Measurements from ENCODE around the gene TSHZ2.
"Not testable (repeated sequence)": the region's sequence is repeated elsewhere in the genome, so short reads cannot be mapped to it uniquely, and the experiment has no call there.

TSHZ2 gene

GRCh38 chr20:53495398-53496092, 523.4 kb downstream of the TSHZ2 start:
- FAIRE-seq (no peak), DNase-seq (ENCODE audit: insufficient read length, low spot score) (no peak)
- TF ChIP-seq CTCF (IDR thresholded peaks at IDR 0.05; ENCODE audit: insufficient read depth, missing control alignments) = no peak

- no peak for FAIRE-seq
- DNase-seq (ENCODE audit: insufficient read length, low spot score) = no peak
- no peak for TF ChIP-seq CTCF (IDR thresholded peaks at IDR 0.05; ENCODE audit: insufficient read depth, missing control alignments)
Observed at GRCh38 chr20:53497246-53497645, 525.1 kb downstream of the TSHZ2 start.

GRCh38 chr20:53498341-53498740, 526.2 kb downstream of the TSHZ2 start:
- FAIRE-seq (no peak), DNase-seq (ENCODE audit: insufficient read length, low spot score) (no peak)
- TF ChIP-seq CTCF (IDR thresholded peaks at IDR 0.05; ENCODE audit: insufficient read depth, missing control alignments) = no peak

- no peak for DNase-seq (ENCODE audit: insufficient read length, low spot score)
- TF ChIP-seq CTCF (IDR thresholded peaks at IDR 0.05; ENCODE audit: insufficient read depth, missing control alignments) = no peak
- FAIRE-seq = no peak
Observed at GRCh38 chr20:53500651-53501050, 528.5 kb downstream of the TSHZ2 start.

GRCh38 chr20:53502820-53503219, 530.7 kb downstream of the TSHZ2 start:
- FAIRE-seq (no peak), DNase-seq (ENCODE audit: insufficient read length, low spot score) (no peak)
- TF ChIP-seq CTCF (IDR thresholded peaks at IDR 0.05; ENCODE audit: insufficient read depth, missing control alignments) = no peak

- FAIRE-seq = no peak
- no peak for TF ChIP-seq CTCF (IDR thresholded peaks at IDR 0.05; ENCODE audit: insufficient read depth, missing control alignments)
- no peak for DNase-seq (ENCODE audit: insufficient read length, low spot score)
Observed at GRCh38 chr20:53503517-53503919, 531.4 kb downstream of the TSHZ2 start.

GRCh38 chr20:53504106-53504505, 531.9 kb downstream of the TSHZ2 start:
- DNase-seq (ENCODE audit: insufficient read length, low spot score); FAIRE-seq: not testable (repeated sequence)

- DNase-seq (ENCODE audit: insufficient read length, low spot score) (no peak), FAIRE-seq (no peak)
- no peak for TF ChIP-seq CTCF (IDR thresholded peaks at IDR 0.05; ENCODE audit: insufficient read depth, missing control alignments)
Observed at GRCh38 chr20:53510262-53510661, 538.1 kb downstream of the TSHZ2 start.
